Tibial nerve (tissue), 4 donors: ENCODE results near the gene DNAL4. TPM values are rescaled to one million over a fixed set of nuclear protein-coding genes. Genes with fewer than 3 reads are reported as not detected.

Source experiments
- DNase-seq, 2 donors: peaks; one replicate each; pipeline ENCODE4 v3.0.0-alpha.2; 2019; ENCODE audit warnings: low spot score in 2 of 2
- H3K27ac ChIP-seq, 4 donors: fragments of 200-600 bp; sonication (generic) in 3 of 4; one replicate each; pipeline ENCODE4 v1.5.1; 2017 to 2019; ENCODE audit warnings: mild to moderate bottlenecking in 1 of 4
- H3K27me3 ChIP-seq, 2 donors: fragments of 200-600 bp; sonication (generic) in 1 of 2; one replicate each; pipeline versions ENCODE4 v1.5.1 to v1.6.0; 2017 to 2019
- H3K36me3 ChIP-seq, 3 donors: fragments of 200-600 bp; sonication (generic); one replicate each; pipeline ENCODE4 v1.5.1; 2018 to 2019
- H3K4me1 ChIP-seq, 4 donors: fragments of 200-600 bp; sonication (generic) in 3 of 4; one replicate each; pipeline ENCODE4 v1.5.1; 2017 to 2019
- H3K4me3 ChIP-seq, 4 donors: fragments of 200-600 bp; sonication (generic) in 3 of 4; one replicate each; pipeline ENCODE4 v1.5.1; 2017 to 2019; ENCODE audit warnings: mild to moderate bottlenecking in 1 of 4, moderate library complexity in 1 of 4
- H3K9me3 ChIP-seq, 4 donors: fragments of 200-600 bp; sonication (generic) in 3 of 4; one replicate each; pipeline ENCODE4 v1.5.1; 2017 to 2019
- EP300 ChIP-seq, 2 donors: sonication (generic); formaldehyde crosslinking; IDR thresholded peaks; one replicate each; pipeline ENCODE4 v1.6.1; 2017; ENCODE audit warnings: antibody characterized with exemption in 2 of 2, mild to moderate bottlenecking in 1 of 2
- POLR2A ChIP-seq, 2 donors: fragments of 450-650 bp; IDR thresholded peaks; one replicate each; pipeline ENCODE4 v1.6.1; 2017; ENCODE audit warnings: antibody characterized with exemption in 2 of 2, mild to moderate bottlenecking in 2 of 2, moderate library complexity in 2 of 2
- WGBS, 2 donors: methylation state at CpG; one replicate each; pipeline ENCODE4 v1.1.5; 2018; 5-methylcytosine and 5-hydroxymethylcytosine counted together
- total RNA-seq, 4 donors: library from RNA; depleted of rRNA; stranded (reverse); fragments of >200 nt; gene quantifications; one replicate each; pipeline ENCODE4 v1.1.0, GENCODE V29; 2016
- TF ChIP-seq, protein P1 (sequence below), 5 experiments: fragments of 200-600 bp in 3 of 5; fragments of 450-650 bp in 2 of 5; sonication (generic) in 3 of 5; IDR thresholded peaks; one replicate each; pipeline ENCODE4 v1.5.1; 2016 to 2019; ENCODE audit warnings: antibody characterized with exemption in 5 of 5, mild to moderate bottlenecking in 3 of 5, moderate library complexity in 2 of 5

The DNAL4 gene
- total RNA-seq, 4 donors from 2014 or later = 14.7 to 17.7 (median 17.1) TPM

- Histone ChIP-seq H3K9me3 (no peaks in the 10 kb centered on the region), H3K27ac (peak overlapping the region in 2 of 4 donors; percentile 1 to 24), H3K36me3 (no peaks in the 10 kb centered on the region), H3K4me1 (peaks cover 0 to 34% (median 17%) of the 10 kb centered on the region in 4 donors), H3K4me3 (no peak overlapping the region), H3K27me3 (no peaks in the 10 kb centered on the region)
- TF ChIP-seq POLR2A (IDR thresholded peaks at IDR 0.05) (no peak), EP300 (IDR thresholded peaks at IDR 0.05) (no peak)
- TF ChIP-seq, protein P1, sequence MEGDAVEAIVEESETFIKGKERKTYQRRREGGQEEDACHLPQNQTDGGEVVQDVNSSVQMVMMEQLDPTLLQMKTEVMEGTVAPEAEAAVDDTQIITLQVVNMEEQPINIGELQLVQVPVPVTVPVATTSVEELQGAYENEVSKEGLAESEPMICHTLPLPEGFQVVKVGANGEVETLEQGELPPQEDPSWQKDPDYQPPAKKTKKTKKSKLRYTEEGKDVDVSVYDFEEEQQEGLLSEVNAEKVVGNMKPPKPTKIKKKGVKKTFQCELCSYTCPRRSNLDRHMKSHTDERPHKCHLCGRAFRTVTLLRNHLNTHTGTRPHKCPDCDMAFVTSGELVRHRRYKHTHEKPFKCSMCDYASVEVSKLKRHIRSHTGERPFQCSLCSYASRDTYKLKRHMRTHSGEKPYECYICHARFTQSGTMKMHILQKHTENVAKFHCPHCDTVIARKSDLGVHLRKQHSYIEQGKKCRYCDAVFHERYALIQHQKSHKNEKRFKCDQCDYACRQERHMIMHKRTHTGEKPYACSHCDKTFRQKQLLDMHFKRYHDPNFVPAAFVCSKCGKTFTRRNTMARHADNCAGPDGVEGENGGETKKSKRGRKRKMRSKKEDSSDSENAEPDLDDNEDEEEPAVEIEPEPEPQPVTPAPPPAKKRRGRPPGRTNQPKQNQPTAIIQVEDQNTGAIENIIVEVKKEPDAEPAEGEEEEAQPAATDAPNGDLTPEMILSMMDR (IDR thresholded peaks at IDR 0.05) = no peak
- 69 to 74% methylated on average over 16 of the region's 16 CpGs for WGBS, 2 donors
- no peak for DNase-seq
Measured at GRCh38 chr22:38758276-38758945, 35.5 kb downstream of the DNAL4 start.

DNA sequence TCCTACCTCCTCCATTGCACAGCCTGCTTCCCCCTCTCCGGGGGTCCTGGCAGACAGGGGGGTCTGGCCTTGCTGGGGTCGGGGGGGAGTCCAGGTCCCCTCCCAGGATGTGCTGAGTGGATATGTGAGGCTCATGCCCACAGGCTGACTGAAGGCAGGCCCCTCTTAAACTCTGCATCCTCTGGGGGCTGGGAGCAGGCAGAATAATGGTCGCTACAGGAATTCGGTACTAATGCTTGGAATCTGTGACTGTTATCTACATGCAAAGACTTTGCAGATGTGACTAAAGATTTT lies 36.5 kb downstream of the DNAL4 start:
- DNase-seq = no peak
- Histone ChIP-seq H3K27me3 (no peaks in the 10 kb centered on the region), H3K4me3 (peak overlapping the region in 1 of 4 donors; percentile 80), H3K36me3 (peaks cover 0 to 5% (median 0%) of the 10 kb centered on the region in 3 donors), H3K27ac (peak overlapping the region in 3 of 4 donors; percentile 92 to 96 (median 96)), H3K4me1 (peaks cover 0 to 38% (median 25%) of the 10 kb centered on the region in 4 donors), H3K9me3 (no peaks in the 10 kb centered on the region)
- TF ChIP-seq, protein P1 (IDR thresholded peaks at IDR 0.05) = no peak
- no peak for TF ChIP-seq EP300 (IDR thresholded peaks at IDR 0.05)
- TF ChIP-seq POLR2A (IDR thresholded peaks at IDR 0.05) = no peak
- 53 to 97% methylated on average over 3 to 4 of the region's 4 CpGs for WGBS, 2 donors

GRCh38 chr22:38756711-38757463 lies 37.1 kb downstream of the DNAL4 start:
- no peak for TF ChIP-seq EP300 (IDR thresholded peaks at IDR 0.05)
- no peak for TF ChIP-seq POLR2A (IDR thresholded peaks at IDR 0.05)
- TF ChIP-seq, protein P1 (IDR thresholded peaks at IDR 0.05) = no peak
- H3K36me3 ChIP-seq = peaks cover 0 to 11% (median 0%) of the 10 kb centered on the region in 3 donors
- peak overlapping the region; percentile 65 to 80 (median 73) for H3K4me3 ChIP-seq
- H3K27ac ChIP-seq = peak overlapping the region; percentile 92 to 96 (median 94)
- WGBS, 2 donors = 67 to 68% methylated on average over 17 of the region's 17 CpGs
- no peak for DNase-seq
- no peaks in the 10 kb centered on the region for H3K27me3 ChIP-seq
- H3K4me1 ChIP-seq = peaks cover 0 to 41% (median 25%) of the 10 kb centered on the region in 4 donors
- H3K9me3 ChIP-seq = no peaks in the 10 kb centered on the region

DNA sequence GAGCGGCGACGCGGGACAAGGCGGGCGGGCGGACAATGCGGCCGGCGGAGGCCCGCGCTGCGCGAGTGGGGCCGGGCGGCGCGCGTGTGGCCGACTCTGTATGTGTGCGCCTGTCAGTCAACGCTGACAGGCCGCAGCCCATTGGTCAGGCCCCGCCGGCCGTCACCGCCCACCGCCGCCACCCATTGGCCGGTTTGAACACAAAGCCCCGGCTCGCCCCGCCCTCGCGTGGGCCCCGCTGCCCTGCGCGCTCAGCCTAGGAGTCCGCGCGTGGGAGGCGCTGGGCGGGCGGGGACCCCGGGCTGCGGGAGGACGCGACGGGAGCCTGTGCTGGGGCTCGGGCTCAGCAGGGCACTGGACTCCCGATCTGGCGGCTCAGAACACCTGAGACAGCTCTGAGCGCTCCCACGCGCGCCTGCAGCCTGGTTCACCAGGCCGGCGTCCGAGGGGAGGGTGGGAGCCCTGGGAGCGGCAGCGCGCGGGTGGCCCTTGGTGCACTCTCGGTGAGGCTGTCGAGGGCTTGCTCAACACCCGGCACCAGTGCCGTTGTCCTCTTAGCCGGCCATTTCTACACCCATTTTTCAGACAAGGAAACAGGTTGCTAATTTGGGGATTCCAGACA lies 37.9 kb downstream of the DNAL4 start, which contains the start of gene SUN2:
SUN2 (minus strand) TSS at position 88 of the 622 bp plus-strand sequence. CDS start 3,370 bp downstream, outside the sequence.
- Histone ChIP-seq H3K27me3 (no peaks in the 10 kb centered on the region), H3K9me3 (no peaks in the 10 kb centered on the region), H3K36me3 (peaks cover 0 to 19% (median 8%) of the 10 kb centered on the region in 3 donors), H3K27ac (peak within 1 kb of the TSS; percentile 92 to 96 (median 94)), H3K4me1 (peaks cover 0 to 49% (median 29%) of the 10 kb centered on the region in 4 donors), H3K4me3 (peak within 1 kb of the TSS; percentile 65 to 80 (median 73))
- DNase-seq = peak; percentile 89 to 95
- TF ChIP-seq POLR2A (IDR thresholded peaks at IDR 0.05) (peak; percentile 54 to 90), EP300 (IDR thresholded peaks at IDR 0.05) (peak in 1 of 2 donors; percentile 78)
- TF ChIP-seq, protein P1 (IDR thresholded peaks at IDR 0.05) = peak in 1 of 5 experiments; percentile 49
- WGBS, 2 donors = 2% methylated on average over 11 to 33 of the region's 68 CpGs
